ENCODE data around the gene SWSAP1.

DNA sequence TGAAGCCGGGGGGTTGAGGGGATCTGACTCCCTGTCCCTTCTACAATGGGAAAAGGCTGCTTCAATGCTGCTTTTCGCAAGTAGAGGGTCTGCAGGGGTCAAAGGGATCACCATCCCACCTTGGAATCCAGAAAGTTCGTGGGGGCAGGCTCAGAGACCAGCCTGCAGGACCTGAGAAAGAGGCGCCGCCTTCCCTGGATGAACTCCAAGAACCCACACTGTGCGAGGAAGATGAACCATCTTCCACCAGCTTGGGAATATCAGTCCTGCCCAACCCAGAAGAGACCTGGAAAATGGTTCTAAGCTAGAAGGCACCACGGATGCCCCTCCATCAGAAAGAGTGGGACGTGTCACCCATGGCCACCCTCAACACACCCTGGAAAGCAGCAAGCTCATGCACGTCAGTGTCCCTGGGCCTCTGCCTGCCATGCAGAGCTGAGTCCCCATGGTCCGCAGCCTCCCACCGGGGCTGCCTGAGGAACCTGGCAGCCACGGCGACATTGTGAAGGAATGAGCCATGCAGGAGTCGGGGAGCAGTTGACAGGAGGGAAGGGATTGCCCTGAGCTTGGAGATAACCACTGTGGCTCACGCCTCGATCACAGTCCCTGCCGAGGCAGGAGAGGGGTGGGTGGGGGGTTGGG is 49.6 kb upstream of the SWSAP1 start:
- TF ChIP-seq, protein P1, sequence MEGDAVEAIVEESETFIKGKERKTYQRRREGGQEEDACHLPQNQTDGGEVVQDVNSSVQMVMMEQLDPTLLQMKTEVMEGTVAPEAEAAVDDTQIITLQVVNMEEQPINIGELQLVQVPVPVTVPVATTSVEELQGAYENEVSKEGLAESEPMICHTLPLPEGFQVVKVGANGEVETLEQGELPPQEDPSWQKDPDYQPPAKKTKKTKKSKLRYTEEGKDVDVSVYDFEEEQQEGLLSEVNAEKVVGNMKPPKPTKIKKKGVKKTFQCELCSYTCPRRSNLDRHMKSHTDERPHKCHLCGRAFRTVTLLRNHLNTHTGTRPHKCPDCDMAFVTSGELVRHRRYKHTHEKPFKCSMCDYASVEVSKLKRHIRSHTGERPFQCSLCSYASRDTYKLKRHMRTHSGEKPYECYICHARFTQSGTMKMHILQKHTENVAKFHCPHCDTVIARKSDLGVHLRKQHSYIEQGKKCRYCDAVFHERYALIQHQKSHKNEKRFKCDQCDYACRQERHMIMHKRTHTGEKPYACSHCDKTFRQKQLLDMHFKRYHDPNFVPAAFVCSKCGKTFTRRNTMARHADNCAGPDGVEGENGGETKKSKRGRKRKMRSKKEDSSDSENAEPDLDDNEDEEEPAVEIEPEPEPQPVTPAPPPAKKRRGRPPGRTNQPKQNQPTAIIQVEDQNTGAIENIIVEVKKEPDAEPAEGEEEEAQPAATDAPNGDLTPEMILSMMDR (IDR thresholded peaks at IDR 0.05): no peak
- TF ChIP-seq POLR2A (IDR thresholded peaks at IDR 0.05): no peak
